Heart left ventricle (tissue), 16 donors: Measurements from ENCODE around the gene ADAMTS3. TPM values are rescaled to one million over a fixed set of nuclear protein-coding genes. Genes with fewer than 3 reads are reported as not detected.

Experiments used
- ATAC-seq, 4 donors: fragments of 200-7000 bp; cut with Tn5 transposase; one replicate each; pipeline ENCODE4 v1.9.1; 2020 to 2022; ENCODE audit warnings: moderate library complexity in 4 of 4, mild to moderate bottlenecking in 3 of 4, moderate number of reproducible peaks in 1 of 4
- DNase-seq, 5 donors: peaks; one replicate each; pipeline ENCODE4 v3.0.0-alpha.2; 2020
- H3K27ac ChIP-seq, 12 donors: fragments of 200-600 bp; sonication (generic) in 4 of 12; one replicate each; pipeline versions ENCODE4 v1.5.0 to v1.8.0; 2016 to 2022; ENCODE audit warnings: mild to moderate bottlenecking in 2 of 12
- H3K27me3 ChIP-seq, 9 donors: fragments of 200-600 bp; sonication (generic) in 2 of 9; one replicate each; pipeline versions ENCODE4 v1.5.1 to v1.8.0; 2016 to 2022; ENCODE audit warnings: mild to moderate bottlenecking in 3 of 9
- H3K36me3 ChIP-seq, 9 donors: fragments of 200-600 bp; sonication (generic) in 2 of 9; one replicate each; pipeline versions ENCODE4 v1.5.0 to v1.8.0; 2018 to 2022; ENCODE audit warnings: mild to moderate bottlenecking in 2 of 9
- H3K4me1 ChIP-seq, 12 donors: fragments of 200-600 bp; sonication (generic) in 4 of 12; one replicate each; pipeline versions ENCODE4 v1.5.0 to v1.8.0; 2016 to 2022; ENCODE audit warnings: mild to moderate bottlenecking in 3 of 12
- H3K4me3 ChIP-seq, 12 donors: fragments of 200-600 bp; sonication (generic) in 4 of 12; one replicate each; pipeline versions ENCODE4 v1.5.0 to v1.8.0; 2017 to 2022; ENCODE audit warnings: mild to moderate bottlenecking in 9 of 12, moderate library complexity in 4 of 12
- H3K9me3 ChIP-seq, 12 donors: fragments of 200-600 bp; sonication (generic) in 4 of 12; one replicate each; pipeline versions ENCODE4 v1.5.0 to v1.8.0; 2016 to 2022; ENCODE audit warnings: mild to moderate bottlenecking in 1 of 12
- CTCF ChIP-seq, 12 donors: fragments of 200-600 bp; sonication (generic) in 4 of 12; IDR thresholded peaks; one replicate each; pipeline versions ENCODE4 v1.5.0 to v1.8.0; 2018 to 2022; ENCODE audit warnings: antibody characterized with exemption in 12 of 12, mild to moderate bottlenecking in 5 of 12
- POLR2A ChIP-seq, 2 donors: fragments of 450-650 bp; IDR thresholded peaks; one replicate each; pipeline ENCODE4 v1.6.1; 2017; ENCODE audit warnings: antibody characterized with exemption in 2 of 2, mild to moderate bottlenecking in 2 of 2, moderate library complexity in 2 of 2
- WGBS, 4 donors: extraction: QIAGEN DNeasy Blood & Tissue Kit in 2 of 4; methylation state at CpG; one replicate each; pipeline versions ENCODE4 v1.1.5 to v1.1.7; 2013 to 2018; 5-methylcytosine and 5-hydroxymethylcytosine counted together
- intact Hi-C, 10 donors: fragments of 100-400 bp; cut with DNase I; formaldehyde crosslinking; loops; one replicate each; pipeline versions ENCODE4 v1.11.1 to v1.14.2; 2022
- polyA plus RNA-seq, 2 donors: library from polyadenylated mRNA; stranded (reverse); fragments of 200-250 nt; gene quantifications; one replicate each; pipeline ENCODE4 v1.2.3, GENCODE V29; 2013
- total RNA-seq, 9 donors: library from RNA; depleted of rRNA in 2 of 9; stranded (reverse); fragments of >200 nt in 2 of 9; fragmentation: NEBNext Ultra II Directional in 3 of 9; extraction: Animal tissue kit (Norgen Biotek cat#: 25700) in 3 of 9; gene quantifications; one replicate each; pipeline versions ENCODE4 v1.1.0 to v1.2.4, GENCODE V29; 2016 to 2023
- donor health status: ischemic (EF 13 %, LVEDD 7.1; RV severe dilation, severe dysfunction).
- donor health status: healthy with polysubstance abuse.
- donor health status: DM: no; HTN: yes; CAD: no.
- donor health status: DM: no; HTN: no; CAD: no.
- donor health status: ischemic (EF 25% LVEDD 6.9; RV normal size, moderate dysfunction).
- donor health status: ischemic (EF 25% LVEDD 5.7; RV mildly dilated, moderate dysfunction).
- donor health status: healthy.
- donor health status: DM: yes; HTN: yes; CAD: no.
- donor health status: ischemic (EF 35%, LVEDD 5.7; RV mildly dilated, moderate dysfunction).
- donor health status: nonischemic (EF 11% LVEDD 7.7; RV severe dilation, severe dysfunction).
- donor health status: DM: yes; HTN: yes; CAD: no.
- donor health status: PGD.
- donor health status: ischemic (EF 29% LVEDD 5.4; RV normal size, mild dysfunction).
- donor health status: nonischemic (EF 23%, LVEDD 6.1; RV moderate dilation, normal function).

Gene ADAMTS3
- total and polyA plus RNA-seq, 11 donors: 0.08 to 3.3 (median 0.42) TPM; not detected in 1

- Histone ChIP-seq H3K9me3 (no peaks in the 10 kb centered on the region), H3K27ac (no peak overlapping the region), H3K4me1 (peaks cover 0 to 10% (median 0%) of the 10 kb centered on the region in 12 donors), H3K36me3 (no peaks in the 10 kb centered on the region), H3K4me3 (no peak overlapping the region), H3K27me3 (no peaks in the 10 kb centered on the region)
- no peak for ATAC-seq
- WGBS, 4 donors: 83 to 93% (median 87%) methylated on average over 1 of the region's 1 CpG
- intact Hi-C loops: no loop called here
- DNase-seq: no peak
- TF ChIP-seq POLR2A (IDR thresholded peaks at IDR 0.05) (no peak), CTCF (IDR thresholded peaks at IDR 0.05) (no peak)
Observed at GRCh38 chr4:72449705-72450104, 119.3 kb downstream of the ADAMTS3 start.

- H3K27ac ChIP-seq: no peak overlapping the region
- no peak overlapping the region for H3K4me3 ChIP-seq
- 70 to 82% (median 79%) methylated on average over 4 of the region's 4 CpGs for WGBS, 4 donors
- H3K36me3 ChIP-seq: no peaks in the 10 kb centered on the region
- intact Hi-C loops: no loop called here
- no peak for ATAC-seq
- H3K27me3 ChIP-seq: no peaks in the 10 kb centered on the region
- DNase-seq: no peak
- H3K9me3 ChIP-seq: no peaks in the 10 kb centered on the region
- TF ChIP-seq CTCF (IDR thresholded peaks at IDR 0.05): no peak
- no peak for TF ChIP-seq POLR2A (IDR thresholded peaks at IDR 0.05)
- H3K4me1 ChIP-seq: peaks cover 0 to 10% (median 0%) of the 10 kb centered on the region in 12 donors
Observed at GRCh38 chr4:72448231-72448630, 120.8 kb downstream of the ADAMTS3 start.

GRCh38 chr4:72446353-72447055 lies 122.5 kb downstream of the ADAMTS3 start:
- intact Hi-C loops: no loop called here
- Histone ChIP-seq H3K27ac (peak overlapping the region in 2 of 12 donors; percentile 21 to 52), H3K9me3 (no peaks in the 10 kb centered on the region), H3K27me3 (no peaks in the 10 kb centered on the region), H3K4me1 (peaks cover 0 to 10% (median 0%) of the 10 kb centered on the region in 12 donors), H3K4me3 (no peak overlapping the region), H3K36me3 (no peaks in the 10 kb centered on the region)
- TF ChIP-seq POLR2A (IDR thresholded peaks at IDR 0.05) (no peak), CTCF (IDR thresholded peaks at IDR 0.05) (no peak)
- WGBS, 4 donors: 57 to 70% (median 65%) methylated on average over 3 of the region's 3 CpGs
- DNase-seq (no peak), ATAC-seq (no peak)

- Histone ChIP-seq H3K27me3 (no peaks in the 10 kb centered on the region), H3K9me3 (no peaks in the 10 kb centered on the region), H3K36me3 (no peaks in the 10 kb centered on the region), H3K4me3 (no peak overlapping the region), H3K4me1 (peaks cover 0 to 10% (median 0%) of the 10 kb centered on the region in 12 donors), H3K27ac (no peak overlapping the region)
- TF ChIP-seq CTCF (IDR thresholded peaks at IDR 0.05) (no peak), POLR2A (IDR thresholded peaks at IDR 0.05) (no peak)
- DNase-seq: no peak
- no peak for ATAC-seq
- 94 to 98% (median 96%) methylated on average over 1 of the region's 1 CpG for WGBS, 4 donors
- intact Hi-C loops: no loop called here
Observed at GRCh38 chr4:72444092-72444491, 124.9 kb downstream of the ADAMTS3 start.
